Measurements from ENCODE around the gene PLP1.

GRCh38 chrX:103737696-103738095 lies 38.9 kb upstream of the PLP1 start:
- TF ChIP-seq CTCF (IDR thresholded peaks at IDR 0.05; ENCODE audit: low read depth, low read length, poor library complexity, severe bottlenecking) (no peak), EZH2phosphoT487 (IDR thresholded peaks at IDR 0.05; ENCODE audit: borderline replicate concordance, low read length) (no peak)

Measured in DOHH2 (cell line).